HTR-8/SVneo (cell line): ENCODE results near the gene FUOM.
A peak's percentile ranks its signal among the peaks of the same experiment; 100 is the strongest.
"Not testable (repeated sequence)": the region's sequence is repeated elsewhere in the genome, so short reads cannot be mapped to it uniquely, and the experiment has no call there.

ENCODE experiments used
- DNase-seq: peaks from one replicate; pipeline ENCODE4 v3.0.0; 2011; ENCODE audit warnings: low spot score, mixed read lengths; ENCODE audit not compliant: insufficient read length
- FAIRE-seq: peaks from 2 replicates; lab custom pipeline; 2011; peaks lifted over from hg19 to GRCh38; lab: Jason Lieb, UNC

The FUOM gene

GRCh38 chr10:133388973-133389818, 31.4 kb upstream of the FUOM start:
- no peak for FAIRE-seq
- no peak for DNase-seq

DNA sequence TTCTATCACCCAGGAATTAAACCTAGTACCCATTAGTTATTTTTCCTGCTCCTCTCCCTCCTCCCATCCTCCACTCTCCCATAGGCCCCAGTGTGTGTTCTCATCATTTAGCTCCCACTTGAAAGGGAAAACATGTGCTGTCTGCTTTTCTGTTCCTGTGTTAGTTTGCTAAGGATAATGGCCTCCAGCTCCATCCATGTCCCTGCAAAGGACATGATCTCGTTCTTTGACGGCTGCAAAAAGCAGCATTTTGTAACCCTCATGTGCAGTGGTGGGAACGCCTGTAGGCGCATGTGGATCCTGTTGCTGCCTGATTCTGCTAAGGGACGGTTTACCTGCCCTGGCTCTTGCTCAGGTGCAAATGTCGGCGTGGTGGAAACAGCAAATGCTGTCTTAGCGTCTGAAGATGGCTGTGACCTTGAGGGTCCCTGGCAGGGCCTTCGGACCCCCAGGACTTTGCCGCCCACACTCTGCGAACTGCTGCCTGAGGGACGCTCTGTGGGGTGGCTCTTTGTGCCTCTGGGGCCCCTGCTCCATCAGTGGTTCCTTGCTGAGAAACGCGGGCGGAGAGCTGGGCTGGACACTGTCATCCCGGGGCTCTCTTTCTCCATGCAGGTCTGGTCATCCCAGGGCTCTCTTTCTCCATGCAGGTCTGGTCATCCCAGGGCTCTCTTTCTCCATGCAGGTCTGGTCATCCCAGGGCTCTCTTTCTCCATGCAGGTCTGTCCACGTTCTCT, 30.6 kb upstream of the FUOM start:
- no peak for DNase-seq
- FAIRE-seq: no peak

DNA sequence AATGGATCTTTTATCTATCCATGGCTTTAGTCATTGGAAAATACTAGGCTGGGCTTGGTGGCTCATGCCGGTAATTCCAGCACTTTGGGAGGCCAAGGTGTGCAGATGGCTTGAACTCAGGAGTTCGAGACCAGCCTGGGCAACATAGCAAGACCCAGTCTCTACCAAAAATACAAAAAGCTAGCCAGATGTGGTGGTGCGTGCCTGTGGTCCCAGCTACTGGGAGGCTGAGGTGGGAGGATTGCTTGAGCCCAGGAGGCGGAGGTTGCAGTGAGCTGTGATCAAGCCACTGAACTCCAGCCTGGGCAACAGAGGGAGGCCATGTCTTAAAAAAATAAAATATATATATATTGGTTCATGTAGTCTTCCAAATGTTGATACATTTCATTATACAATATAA, 29.1 kb upstream of the FUOM start:
- not testable (repeated sequence) for DNase-seq, FAIRE-seq

DNA sequence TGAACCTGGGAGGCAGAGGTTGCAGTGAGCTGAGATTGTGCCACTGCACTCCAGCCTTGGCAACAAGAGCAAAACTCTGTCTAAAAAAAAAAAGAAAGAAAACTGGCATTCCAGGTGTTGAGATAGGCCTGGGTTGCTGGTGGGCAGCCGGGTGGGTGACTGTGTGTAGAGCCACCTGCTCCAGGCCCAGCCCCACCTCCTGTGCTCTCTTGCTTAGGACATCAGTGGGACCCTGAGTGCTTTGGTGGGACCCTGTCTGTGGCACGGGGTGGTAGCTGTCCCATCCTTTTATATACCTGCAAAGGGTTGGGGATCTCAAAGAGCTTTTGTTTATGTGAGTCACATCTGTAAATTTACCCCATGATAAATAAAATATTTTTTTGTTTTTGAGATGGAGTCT, 27.4 kb upstream of the FUOM start:
- FAIRE-seq: no peak

DNA sequence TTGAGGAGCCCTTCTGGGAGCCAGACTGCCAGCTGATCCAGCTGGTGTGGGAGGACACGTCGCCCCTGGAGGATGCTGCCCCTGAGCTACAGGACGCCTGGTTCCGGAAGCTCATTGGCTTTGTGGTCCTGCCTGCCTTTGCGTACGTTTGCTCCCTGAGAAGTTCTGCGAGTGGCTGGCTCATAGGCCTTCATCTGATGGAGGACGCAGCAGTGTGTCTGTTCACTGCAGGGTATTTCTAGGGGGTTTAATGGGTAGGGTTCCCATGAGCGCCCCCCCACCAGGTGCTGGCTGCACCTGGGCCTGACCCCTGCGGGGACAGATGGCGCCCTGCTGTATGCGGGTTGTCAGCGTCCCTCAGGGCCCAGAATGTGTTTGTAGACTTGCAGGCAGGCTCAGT, 26.3 kb upstream of the FUOM start:
- DNase-seq: no peak
- no peak for FAIRE-seq

More for the DNA sequence above, 27.4 kb upstream of the FUOM start:
- no peak for DNase-seq

GRCh38 chr10:133383551-133383950, 25.7 kb upstream of the FUOM start:
- FAIRE-seq: no peak
- no peak for DNase-seq

GRCh38 chr10:133381036-133381435, 23.2 kb upstream of the FUOM start:
- FAIRE-seq (no peak), DNase-seq (no peak)

GRCh38 chr10:133379801-133380666, 22.2 kb upstream of the FUOM start:
- FAIRE-seq (no peak), DNase-seq (no peak)

DNA sequence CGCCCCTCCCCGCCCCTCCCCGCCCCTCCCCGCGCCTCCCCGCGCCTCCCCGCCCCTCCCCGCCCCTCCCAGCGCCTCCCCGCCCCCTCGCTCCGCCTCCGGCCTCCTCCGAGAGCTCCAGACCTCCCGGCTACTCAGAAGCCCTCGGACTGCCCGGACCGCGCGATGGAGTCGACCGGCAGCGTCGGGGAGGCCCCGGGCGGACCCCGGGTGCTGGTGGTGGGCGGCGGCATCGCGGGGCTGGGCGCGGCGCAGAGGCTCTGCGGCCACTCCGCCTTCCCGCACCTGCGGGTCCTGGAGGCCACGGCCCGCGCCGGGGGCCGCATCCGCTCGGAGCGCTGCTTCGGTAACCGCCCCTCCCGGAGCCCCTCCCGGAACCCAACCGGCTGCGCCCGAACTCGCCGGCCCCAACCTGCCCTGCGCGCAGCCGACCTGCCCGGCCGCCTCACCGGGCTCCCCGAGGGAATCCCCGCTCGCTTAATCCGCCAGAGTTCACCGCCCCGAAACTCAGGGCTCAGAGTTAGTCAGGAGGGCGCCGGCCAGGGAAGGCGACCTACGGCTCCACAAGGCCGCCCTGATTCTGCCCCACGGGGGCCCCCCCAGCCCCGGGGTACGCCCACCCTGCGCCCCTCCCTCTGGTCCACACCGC, 21.5 kb upstream of the FUOM start, which contains the start of gene PAOX:
Gene PAOX (plus strand): TSS at position 111 of the 649 bp plus-strand sequence. CDS start 55 bp downstream, at position 166.
- DNase-seq (peak; percentile 67), FAIRE-seq (no peak)

DNA sequence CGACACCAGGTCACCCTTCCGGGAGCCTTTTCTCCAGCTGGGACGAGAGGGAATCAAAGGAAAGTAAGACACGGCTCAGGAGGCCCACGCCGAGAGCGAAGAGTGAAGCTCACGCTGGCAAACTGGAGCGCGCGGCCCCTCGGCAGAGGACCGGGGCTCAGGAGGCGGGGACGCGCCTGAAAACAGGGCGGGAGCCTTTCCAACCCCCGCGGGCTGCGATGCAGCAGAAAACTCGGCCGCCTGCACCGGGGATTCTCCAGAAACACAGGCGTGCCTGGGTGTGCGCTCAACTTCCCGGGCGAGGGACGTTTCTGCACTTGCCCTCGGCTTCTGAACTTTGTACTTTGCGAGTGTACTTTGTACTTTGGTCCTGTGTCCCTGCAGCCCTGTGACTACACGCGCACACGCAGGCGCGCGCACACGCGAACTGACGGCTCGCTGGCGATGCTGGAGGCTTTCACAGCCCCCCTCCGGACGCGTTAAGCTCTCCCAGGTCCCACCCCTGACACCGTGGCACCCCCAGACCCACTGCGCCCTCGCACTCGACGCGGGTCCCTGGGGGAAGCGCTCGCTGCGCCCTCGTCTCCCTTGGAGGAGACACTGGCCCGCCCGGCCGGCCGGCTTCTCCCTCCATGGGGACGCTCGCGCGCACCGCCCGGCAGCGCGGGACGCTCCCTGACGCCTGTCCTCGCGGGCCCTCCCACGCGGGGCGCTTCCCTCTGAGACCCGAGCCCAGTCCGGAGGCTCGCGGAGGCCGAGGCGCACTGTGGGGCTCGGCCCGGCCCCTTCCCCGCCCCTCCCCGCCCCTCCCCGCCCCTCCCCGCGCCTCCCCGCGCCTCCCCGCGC, 20.7 kb upstream of the FUOM start:
- DNase-seq: peak; percentile 31
- FAIRE-seq: no peak

DNA sequence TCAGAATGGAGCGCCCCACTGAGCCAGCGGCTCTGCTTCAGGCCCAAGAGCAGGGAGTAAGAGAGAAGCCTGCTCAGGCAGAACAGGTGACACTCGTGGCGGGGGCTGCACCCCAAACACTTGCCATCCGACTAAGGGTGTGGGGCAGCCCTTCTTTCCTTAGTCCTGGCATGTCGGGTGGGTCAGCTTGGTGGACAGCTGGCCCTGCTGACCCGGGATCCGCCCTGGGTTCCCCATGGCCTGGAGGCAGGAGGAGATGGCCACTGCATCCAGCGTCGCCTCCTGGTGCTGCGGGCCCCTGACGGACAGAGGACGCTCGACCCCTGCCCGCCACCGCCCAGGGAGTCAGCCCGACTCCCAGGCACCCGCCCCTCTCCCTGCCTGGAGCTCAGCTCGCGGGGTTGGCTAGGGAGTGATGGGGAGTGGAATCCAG, 20.0 kb upstream of the FUOM start:
- DNase-seq (no peak), FAIRE-seq (no peak)

- no peak for DNase-seq
- FAIRE-seq: no peak
Measured at GRCh38 chr10:133377025-133377817, 19.4 kb upstream of the FUOM start.

DNA sequence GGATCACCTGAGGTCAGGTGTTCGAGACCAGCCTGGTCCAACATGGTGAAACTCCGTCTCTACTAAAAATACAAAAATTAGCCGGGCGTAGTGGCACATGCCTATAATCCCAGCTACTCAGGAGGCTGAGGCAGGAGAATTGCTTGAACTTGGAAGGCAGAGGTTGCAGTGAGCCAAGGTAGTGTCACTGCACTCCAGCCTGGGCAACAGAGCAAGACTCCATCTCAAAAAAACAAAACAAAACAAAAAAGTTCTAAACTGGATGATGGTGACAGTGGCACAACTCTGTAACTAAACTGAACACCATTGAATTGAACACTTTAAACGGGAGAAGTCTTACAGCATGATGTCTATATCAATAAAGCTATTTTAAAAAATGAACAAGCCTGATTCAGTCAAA, 18.4 kb upstream of the FUOM start:
- not testable (repeated sequence) for FAIRE-seq, DNase-seq

DNA sequence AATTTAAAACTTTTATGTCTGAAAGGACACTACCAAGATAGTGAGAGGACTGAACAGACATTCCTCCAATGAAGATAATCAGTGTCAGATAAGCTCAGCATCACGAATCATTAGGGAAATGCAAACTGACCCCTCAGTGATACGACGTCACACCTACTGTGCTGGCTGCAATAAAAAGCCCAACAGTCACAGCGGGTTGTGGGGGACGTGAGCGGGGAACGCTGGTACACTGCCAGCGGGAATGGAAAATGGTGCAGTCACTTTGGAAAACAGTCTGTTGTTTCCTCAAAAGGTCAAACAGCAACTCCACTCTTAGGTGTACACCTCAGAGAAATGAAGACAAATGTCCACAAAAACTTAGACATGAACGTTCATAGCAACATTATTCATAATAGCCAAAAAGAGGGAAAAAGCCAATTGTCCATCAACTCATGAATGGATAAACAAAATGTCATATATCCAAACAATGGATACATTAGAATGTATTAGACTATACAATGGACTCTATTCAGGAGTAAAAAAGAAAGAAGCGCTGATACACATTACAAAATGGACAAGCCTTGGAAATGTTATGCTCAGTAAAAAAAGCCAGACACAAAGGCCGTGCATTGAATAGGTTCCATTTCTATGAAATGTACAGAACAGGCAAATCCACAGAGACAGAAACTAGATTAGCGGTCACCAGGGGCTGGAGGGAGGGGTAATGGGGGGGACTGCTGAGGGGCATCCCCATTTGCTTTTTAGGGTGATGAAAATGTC, 17.7 kb upstream of the FUOM start:
- FAIRE-seq: no peak
- no peak for DNase-seq

- DNase-seq (peak; percentile 90), FAIRE-seq (no peak)
Measured at GRCh38 chr10:133373174-133374090, 15.6 kb upstream of the FUOM start, which contains the start of gene ECHS1. TSS of gene ECHS1 (minus strand) at chr10:133373354. CDS start at chr10:133373333, 21 bp downstream.

DNA sequence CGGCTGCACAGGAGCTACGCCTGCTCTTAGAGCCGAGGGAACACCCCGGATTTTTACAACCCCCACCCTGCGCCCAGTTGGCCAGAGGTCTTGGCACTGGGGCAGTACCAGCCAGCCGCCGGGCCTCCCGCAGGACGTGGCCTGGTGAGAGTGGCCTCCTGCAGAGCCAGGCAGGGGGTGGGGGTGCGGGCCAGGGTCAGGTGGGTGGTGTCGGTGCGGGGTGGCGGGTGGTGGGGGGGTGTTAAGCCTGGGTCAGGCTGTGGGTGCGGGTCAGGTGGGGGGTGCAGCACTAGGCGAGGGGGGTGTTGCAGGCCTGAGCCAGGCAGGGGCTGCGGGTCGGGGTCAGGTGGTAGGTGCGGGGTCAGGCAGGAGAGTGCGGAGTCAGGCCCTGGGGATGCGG, 14.7 kb upstream of the FUOM start:
- no peak for FAIRE-seq
- no peak for DNase-seq
